HCT116 (cell line): ENCODE results near the gene OTOP2. TPM values are rescaled to one million over a fixed set of nuclear protein-coding genes. Genes with fewer than 3 reads are reported as not detected.

Experiments used
- ATAC-seq: fragments of 200-7000 bp; cut with Tn5 transposase; 2 replicates; pipeline ENCODE4 v1.9.1; 2020; ENCODE audit warnings: mild to moderate bottlenecking, moderate library complexity
- BruUV-seq: library from RNA; stranded (reverse); fragments of 400-500 nt; replicated peaks from 2 replicates; lab custom pipeline; 2021; lab: Mats Ljungman, UMichigan
- CTCF ChIA-PET: fragments of 300-600 bp; sonication (Branson Sonifier 250); formaldehyde crosslinking; loops from one replicate; lab custom pipeline; 2021; ENCODE audit warnings: antibody characterized with exemption; lab: Charles Lee
- POLR2A ChIA-PET: fragments of 300-600, 350-600 bp; sonication (Branson Sonifier 250); formaldehyde crosslinking; loops from one replicate; lab custom pipeline; 2021; ENCODE audit warnings: antibody characterized with exemption; lab: Charles Lee
- RAD21 ChIA-PET, 2 experiments: fragments of 300-600 bp; sonication (Branson Sonifier 250); formaldehyde crosslinking; loops; one replicate each; lab custom pipeline; 2023; ENCODE audit warnings: low total read pairs in 2 of 2; ENCODE audit not compliant: uncharacterized antibody in 2 of 2, unreplicated experiment in 2 of 2, low non-redundant PET in 1 of 2; lab: Charles Lee
- DNase-seq: peaks from one replicate; pipeline ENCODE4 v3.0.0-alpha.2; 2010; ENCODE audit warnings: low read depth, low spot score
- H2AFZ ChIP-seq: fragments of 200-600 bp; shearing (Covaris generic), sonication (generic); 2 replicates; pipeline ENCODE4 v1.6.1; 2017; ENCODE audit warnings: low read depth, mixed run types, mixed read lengths, antibody characterized with exemption, low read length; ENCODE audit not compliant: poor library complexity, severe bottlenecking
- H3K27ac ChIP-seq: 2 replicates; pipeline ENCODE4 v1.5.1; 2012; ENCODE audit warnings: low read depth, low read length
- H3K27me3 ChIP-seq: fragments of 200-600 bp; sonication (generic); 2 replicates; pipeline ENCODE4 v1.6.1; 2016; ENCODE audit warnings: mixed run types, low read length, mixed read lengths; ENCODE audit not compliant: insufficient read depth
- H3K36me3 ChIP-seq, 2 experiments: fragments of 200-500 bp in 1 of 2; fragments of 200-600 bp in 1 of 2; sonication (Bioruptor generic) in 1 of 2; sonication (generic) in 1 of 2; 2 replicates each; pipeline versions ENCODE4 v1.5.1 to v1.6.1; 2014 to 2016; ENCODE audit warnings: low read length in 2 of 2, inconsistent platforms in 1 of 2, mixed read lengths in 1 of 2, mixed run types in 1 of 2; ENCODE audit not compliant: insufficient read depth in 2 of 2, control insufficient read depth in 1 of 2
- H3K4me1 ChIP-seq, 2 experiments: fragments of 200-600 bp in 1 of 2; sonication (generic) in 1 of 2; 2 replicates each; pipeline versions ENCODE4 v1.5.1 to v1.6.1; 2012 to 2017; ENCODE audit warnings: low read length in 2 of 2, inconsistent platforms in 1 of 2, mild to moderate bottlenecking in 1 of 2, mixed read lengths in 1 of 2, mixed run types in 1 of 2, moderate library complexity in 1 of 2; ENCODE audit not compliant: insufficient read depth in 2 of 2, control insufficient read depth in 1 of 2
- H3K4me2 ChIP-seq: fragments of 200-600 bp; sonication (generic); 2 replicates; pipeline ENCODE4 v1.6.1; 2017; ENCODE audit warnings: mixed run types, low read length, mixed read lengths
- H3K4me3 ChIP-seq, 2 experiments: fragments of 200-600 bp in 1 of 2; sonication (generic) in 1 of 2; replicated peaks in 1 of 2; 2 replicates each; pipeline ENCODE4 v1.5.1; 2011 to 2016; ENCODE audit warnings: low read length in 2 of 2, control low read depth in 1 of 2, low read depth in 1 of 2, mild to moderate bottlenecking in 1 of 2, mixed read lengths in 1 of 2, mixed run types in 1 of 2
- H3K79me2 ChIP-seq: fragments of 200-600 bp; sonication (generic); 2 replicates; pipeline ENCODE4 v1.6.1; 2017; ENCODE audit warnings: mild to moderate bottlenecking, mixed run types, low read length, moderate library complexity, mixed read lengths; ENCODE audit not compliant: insufficient read depth
- H3K9ac ChIP-seq: fragments of 200-600 bp; sonication (generic); 2 replicates; pipeline ENCODE4 v1.6.1; 2016; ENCODE audit warnings: low read length, mixed read lengths
- H3K9me2 ChIP-seq: fragments of 200-600 bp; sonication (generic), shearing (Covaris generic); 2 replicates; pipeline ENCODE4 v1.6.1; 2017; ENCODE audit warnings: mixed run types, mild to moderate bottlenecking, moderate library complexity; ENCODE audit not compliant: insufficient read depth
- H3K9me3 ChIP-seq, 2 experiments: fragments of 200-500 bp in 1 of 2; fragments of 200-600 bp in 1 of 2; sonication (Bioruptor generic) in 1 of 2; sonication (generic) in 1 of 2; 2 replicates each; pipeline ENCODE4 v1.6.1; 2014 to 2017; ENCODE audit warnings: low read length in 2 of 2, mixed read lengths in 2 of 2, inconsistent platforms in 1 of 2, low read depth in 1 of 2, mild to moderate bottlenecking in 1 of 2, mixed run types in 1 of 2, moderate library complexity in 1 of 2; ENCODE audit not compliant: control insufficient read depth in 1 of 2, insufficient read depth in 1 of 2
- H4K20me1 ChIP-seq: fragments of 200-600 bp; sonication (generic), shearing (Covaris generic); 2 replicates; pipeline ENCODE4 v1.6.1; 2017; ENCODE audit warnings: mixed run types, mild to moderate bottlenecking, moderate library complexity; ENCODE audit not compliant: insufficient read depth
- ATF3 ChIP-seq: IDR thresholded peaks from 2 replicates; pipeline ENCODE4 v1.6.1; 2012
- CEBPB ChIP-seq: IDR thresholded peaks from 2 replicates; pipeline ENCODE4 v1.6.1; 2012; ENCODE audit warnings: low read depth
- CTCF ChIP-seq, 3 experiments: fragments of 200-600 bp in 1 of 3; sonication (generic) in 1 of 3; IDR thresholded peaks in 2 of 3; conservative IDR thresholded peaks in 1 of 3; 2 replicates each; pipeline ENCODE4 v1.5.1; 2012 to 2017; ENCODE audit warnings: low read depth in 2 of 3, low read length in 2 of 3, antibody characterized with exemption in 1 of 3, borderline replicate concordance in 1 of 3, control low read depth in 1 of 3, mild to moderate bottlenecking in 1 of 3, mixed read lengths in 1 of 3, mixed run types in 1 of 3, moderate library complexity in 1 of 3; ENCODE audit not compliant: insufficient read depth in 1 of 3
- EGR1 ChIP-seq: IDR thresholded peaks from 2 replicates; pipeline ENCODE4 v1.6.1; 2012; ENCODE audit warnings: low read depth
- ELF1 ChIP-seq: IDR thresholded peaks from 2 replicates; pipeline ENCODE4 v1.6.1; 2012; ENCODE audit warnings: low read depth, borderline replicate concordance
- EZH2 ChIP-seq: fragments of 200-600 bp; sonication (generic); IDR thresholded peaks from 2 replicates; pipeline ENCODE4 v1.6.1; 2017; ENCODE audit warnings: antibody characterized with exemption, mixed run types
- FOSL1 ChIP-seq: IDR thresholded peaks from 2 replicates; pipeline ENCODE4 v1.6.1; 2012; ENCODE audit warnings: low read depth
- JUND ChIP-seq: IDR thresholded peaks from 2 replicates; pipeline ENCODE4 v1.6.1; 2012
- POLR2AphosphoS5 ChIP-seq: IDR thresholded peaks from 2 replicates; pipeline ENCODE4 v1.6.1; 2011; ENCODE audit warnings: mild to moderate bottlenecking, low read depth, low read length, moderate library complexity
- RAD21 ChIP-seq: IDR thresholded peaks from 2 replicates; pipeline ENCODE4 v1.6.1; 2012; ENCODE audit warnings: low read depth, mild to moderate bottlenecking
- SIN3A ChIP-seq: IDR thresholded peaks from 2 replicates; pipeline ENCODE4 v1.6.1; 2012; ENCODE audit warnings: low read depth
- SP1 ChIP-seq: IDR thresholded peaks from 2 replicates; pipeline ENCODE4 v1.6.1; 2012; ENCODE audit warnings: low read depth
- TCF7L2 ChIP-seq: IDR thresholded peaks from 2 replicates; pipeline ENCODE4 v1.7.0; 2011; ENCODE audit warnings: borderline replicate concordance, inconsistent platforms; ENCODE audit not compliant: insufficient read depth, insufficient read length; ENCODE audit errors: extremely low read depth
- YY1 ChIP-seq: IDR thresholded peaks from 2 replicates; pipeline ENCODE4 v1.6.1; 2011; ENCODE audit warnings: low read length, low read depth, moderate library complexity, mild to moderate bottlenecking; ENCODE audit not compliant: insufficient replicate concordance; ENCODE audit errors: extremely low read depth
- ZBTB33 ChIP-seq: IDR thresholded peaks from 2 replicates; pipeline ENCODE4 v1.6.1; 2011; ENCODE audit warnings: mild to moderate bottlenecking, low read length, moderate library complexity; ENCODE audit not compliant: insufficient replicate concordance; ENCODE audit errors: extremely low read depth
- ZFX ChIP-seq: fragments of 450-650 bp; IDR thresholded peaks from 2 replicates; pipeline ENCODE4 v1.6.1; 2017
- intact Hi-C: fragments of 100-400 bp; cut with micrococcal nuclease; formaldehyde crosslinking; loops from 2 replicates; pipeline ENCODE4 v1.10.0; 2022
- total RNA-seq: library from RNA; stranded (reverse); gene quantifications from one replicate; pipeline ENCODE4 v1.2.1, GENCODE V29; 2021; ENCODE audit not compliant: unreplicated experiment

OTOP2 gene
- total RNA-seq, 1 experiment from 2014 or later, result not detected

- no TSS peak for BruUV-seq
- H3K4me2 ChIP-seq, result no peak overlapping the region
- H3K79me2 ChIP-seq, result no peaks in the 10 kb centered on the region
- DNase-seq (no peak), ATAC-seq (no peak)
- no peaks in the 10 kb centered on the region for H3K9me3 ChIP-seq
- CTCF ChIA-PET, result interaction anchor here (0.8 to 3.9 kb wide), 30 partner anchors 8 to 450 kb away, joined by 3 to 36 read pairs (median 10); partner anchors contain the start of genes ARMC7, CDR2L, HID1 and MIF4GD
- no peak overlapping the region for H3K4me3 ChIP-seq
- POLR2A ChIA-PET, result interaction anchor here (1.3 to 2.3 kb wide), 6 partner anchors 10 to 239 kb away, joined by 4 to 10 read pairs (median 4); partner anchors contain the start of genes ARMC7 and HID1
- TF ChIP-seq CTCF (IDR thresholded peaks at IDR 0.05 in 2 of 3, conservative IDR thresholded peaks at IDR 0.05 in 1 of 3; ENCODE audit: borderline replicate concordance in 1 of 3, insufficient read depth in 1 of 3, low read depth in 2 of 3, low read length in 2 of 3) (no peak), EZH2 (no peak), POLR2AphosphoS5 (no peak), ELF1 (no peak), ATF3 (no peak), TCF7L2 (no peak), EGR1 (no peak), YY1 (no peak), FOSL1 (no peak), ZFX (no peak), SP1 (no peak), ZBTB33 (no peak), SIN3A (no peak), CEBPB (no peak), RAD21 (no peak), JUND (no peak)
- TF ChIP-seq, all 23 proteins: peak for 0
- H3K36me3 ChIP-seq, result no peaks in the 10 kb centered on the region
- RAD21 ChIA-PET, result interaction anchor here (0.5 to 1.9 kb wide), 9 partner anchors 10 to 239 kb away, joined by 3 to 7 read pairs (median 3); partner anchors contain the start of genes HID1 (in 1 of the 2) and MRPL58 (in 1 of the 2)
- H3K4me1 ChIP-seq, result peaks cover 12 to 20% of the 10 kb centered on the region in 2 experiments; a peak in 3 of 4 replicates
- no peaks in the 10 kb centered on the region for H3K27me3 ChIP-seq
- no peaks in the 10 kb centered on the region for H3K9me2 ChIP-seq
- no peak overlapping the region; the same call in 1 of the 2 replicates for H3K27ac ChIP-seq
- intact Hi-C loops, result loop anchor here (5.0 kb wide), 1 partner anchor 69 kb away; no protein-coding TSS in a partner anchor
- no peaks in the 10 kb centered on the region for H4K20me1 ChIP-seq
- H3K9ac ChIP-seq, result no peak overlapping the region
- H2AFZ ChIP-seq, result no peak overlapping the region
Measured at GRCh38 chr17:74962622-74963394, 38.7 kb downstream of the OTOP2 start.
